SHP77 treated with DMSO at 0.1 percent for 48 hours (cell line): Measurements from ENCODE around the gene ABT1.

Experiments used
- DNase-seq: peaks from one replicate; lab custom pipeline; 2025; lab: John Stamatoyannopoulos, UW

The ABT1 gene

DNA sequence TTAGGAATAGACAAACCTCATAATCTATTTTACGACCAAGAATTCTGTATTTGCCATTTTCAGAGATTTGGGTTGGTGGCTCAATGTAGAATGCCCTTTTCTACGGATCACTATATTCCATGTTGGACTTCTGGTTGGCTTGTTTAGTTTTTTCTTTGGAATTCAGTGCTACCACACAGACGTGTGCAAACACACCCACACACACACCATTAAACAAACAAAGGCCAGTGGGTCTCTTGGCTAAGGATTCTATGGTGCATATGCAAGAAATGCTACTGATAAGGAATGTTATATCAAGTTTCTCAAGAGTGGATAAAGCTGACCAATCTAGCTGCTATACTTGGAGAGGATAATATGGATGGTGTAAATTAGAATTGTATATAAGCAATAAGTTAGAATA, 8.0 kb downstream of the ABT1 start:
- DNase-seq: no peak

GRCh38 chr6:26607434-26608230, 10.9 kb downstream of the ABT1 start:
- DNase-seq: peak; percentile 85

GRCh38 chr6:26609463-26609862, 12.7 kb downstream of the ABT1 start:
- no peak for DNase-seq

DNA sequence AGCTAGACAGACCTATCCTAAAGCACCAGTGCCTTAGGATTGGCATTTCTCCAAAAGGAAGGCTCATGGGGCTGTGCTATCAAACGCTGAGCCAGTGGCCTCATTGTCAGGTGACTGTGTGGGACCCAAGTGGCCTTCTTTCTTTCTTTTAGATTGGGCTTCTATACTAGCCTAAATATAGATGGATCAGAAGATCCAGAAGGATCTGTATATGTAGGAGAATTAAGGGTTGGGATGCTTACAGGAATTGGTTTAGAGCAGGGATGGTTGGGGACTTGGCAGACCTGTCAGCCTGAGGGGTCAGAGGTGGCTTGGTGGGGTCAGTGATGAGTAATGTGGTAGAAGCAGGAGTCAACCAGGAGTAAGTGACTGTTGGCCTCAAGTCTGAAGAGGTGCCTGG, 14.8 kb downstream of the ABT1 start:
- DNase-seq: no peak

DNA sequence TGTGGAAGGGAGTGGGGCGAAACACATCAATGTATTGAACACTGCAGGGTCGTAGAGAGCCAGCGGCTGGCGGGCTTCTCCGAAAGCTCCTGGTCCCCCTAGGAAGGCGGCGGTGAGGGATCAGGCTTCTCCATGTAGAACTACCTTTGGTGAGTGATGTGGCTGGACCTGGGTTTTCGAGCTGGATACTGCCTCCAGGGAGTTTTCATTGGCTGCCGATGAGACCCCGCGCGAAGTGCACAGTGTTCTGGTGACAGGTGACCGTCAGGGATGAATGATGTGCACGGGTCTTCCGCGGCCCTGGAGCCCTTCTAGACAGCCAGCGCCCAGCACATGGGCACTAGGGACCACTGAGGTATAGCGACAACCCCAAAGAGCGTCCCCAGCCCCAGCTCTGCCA, 16.4 kb downstream of the ABT1 start:
- DNase-seq: no peak

- DNase-seq: no peak
Measured at GRCh38 chr6:26613689-26614683, 17.2 kb downstream of the ABT1 start.

DNA sequence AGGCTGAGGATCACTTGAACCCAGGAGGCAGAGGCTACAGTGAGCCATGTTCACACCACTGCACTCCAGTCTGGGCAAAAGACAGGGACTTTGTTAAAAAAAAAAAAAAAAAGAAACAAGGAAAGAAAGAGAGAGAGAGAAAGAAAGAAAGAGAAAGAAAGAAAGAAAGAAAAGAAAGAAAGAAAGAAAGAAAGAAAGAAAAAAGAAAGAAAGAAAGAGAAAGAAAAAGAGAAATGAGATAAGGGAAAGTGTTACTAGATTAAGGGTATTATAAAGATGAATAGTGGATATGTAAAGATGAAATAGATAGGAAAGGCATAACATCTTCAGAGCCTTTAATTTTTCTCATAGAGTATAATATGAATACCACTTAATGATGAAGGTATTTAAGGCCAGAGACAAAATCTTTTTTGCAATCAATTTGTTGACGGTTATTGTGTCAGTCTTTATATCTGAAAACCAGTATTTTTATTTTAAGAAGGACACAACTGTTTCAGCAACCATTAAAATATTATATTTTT, 26.6 kb downstream of the ABT1 start:
- no peak for DNase-seq

DNA sequence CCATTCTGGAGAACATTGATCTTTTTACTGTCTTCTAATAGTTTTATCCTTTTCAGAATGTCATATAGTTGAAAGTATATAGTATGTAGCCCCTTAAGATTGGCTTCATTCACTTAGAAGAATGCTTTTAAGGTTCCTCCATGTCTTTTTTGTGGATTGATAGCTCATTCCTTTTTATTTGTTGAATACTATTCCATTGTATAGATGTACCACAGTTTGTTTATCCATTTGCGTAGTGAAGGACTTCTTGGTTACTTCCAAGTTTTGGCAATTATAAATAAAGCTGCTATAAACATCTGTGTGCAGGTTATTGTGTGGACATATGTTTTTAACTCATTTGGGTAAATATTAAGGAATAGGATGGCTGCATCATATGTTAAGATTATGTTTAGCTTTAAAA, 27.8 kb downstream of the ABT1 start:
- DNase-seq: no peak

- DNase-seq: no peak
Measured at GRCh38 chr6:26627843-26628242, 31.1 kb downstream of the ABT1 start.

GRCh38 chr6:26629359-26629758, 32.6 kb downstream of the ABT1 start:
- no peak for DNase-seq

- DNase-seq: no peak
Measured at GRCh38 chr6:26640806-26641205, 44.1 kb downstream of the ABT1 start.

DNA sequence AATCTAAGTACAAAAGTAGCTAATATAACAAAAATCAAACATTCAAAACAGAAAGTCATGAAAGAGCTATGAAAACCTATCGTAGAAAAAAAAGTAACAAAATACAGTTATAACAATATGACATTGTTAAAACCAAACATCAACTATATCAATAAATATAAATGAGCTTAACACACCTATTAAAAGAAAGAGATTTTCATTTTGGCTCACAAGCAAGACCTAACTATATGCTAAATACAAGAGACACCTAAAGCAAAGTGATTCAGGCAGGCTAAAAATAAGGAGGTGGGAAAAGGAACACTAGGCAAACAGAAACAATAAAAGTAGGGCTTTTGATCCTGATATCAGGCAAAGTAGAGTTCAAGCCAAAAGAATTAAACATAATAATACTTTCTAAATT, 49.3 kb downstream of the ABT1 start:
- no peak for DNase-seq
